H9 (cell line): Measurements from ENCODE around the gene MR1. TPM values are rescaled to one million over a fixed set of nuclear protein-coding genes. Genes with fewer than 3 reads are reported as not detected.
A peak's percentile ranks its signal among the peaks of the same experiment; 100 is the strongest.

Experiments used
- DNase-seq: peaks from one replicate; pipeline ENCODE4 v3.0.0-alpha.2; 2017
- H2AFZ ChIP-seq: one replicate; pipeline ENCODE4 v1.6.1; 2013; ENCODE audit warnings: mild to moderate bottlenecking, low read length, control low read depth, moderate library complexity
- H2AK5ac ChIP-seq: 2 replicates; pipeline ENCODE4 v1.6.1; 2013; ENCODE audit warnings: low read length, control low read depth, mixed read lengths; ENCODE audit not compliant: insufficient read length
- H2BK120ac ChIP-seq: one replicate; pipeline ENCODE4 v1.6.1; 2013; ENCODE audit warnings: low read depth, mild to moderate bottlenecking, low read length, control low read depth, inconsistent platforms; ENCODE audit not compliant: poor library complexity, severe bottlenecking
- H2BK12ac ChIP-seq: 2 replicates; pipeline ENCODE4 v1.6.1; 2013; ENCODE audit warnings: low read length, control low read depth, mixed read lengths, low read depth; ENCODE audit not compliant: insufficient read length
- H2BK15ac ChIP-seq: 2 replicates; pipeline ENCODE4 v1.6.1; 2013; ENCODE audit warnings: low read depth, low read length, control low read depth
- H2BK20ac ChIP-seq: one replicate; pipeline ENCODE4 v1.6.1; 2013; ENCODE audit warnings: low read depth, mild to moderate bottlenecking, low read length, control low read depth, inconsistent platforms; ENCODE audit not compliant: poor library complexity, severe bottlenecking
- H2BK5ac ChIP-seq: 2 replicates; pipeline ENCODE4 v1.6.1; 2013; ENCODE audit warnings: low read length, control low read depth, mixed read lengths; ENCODE audit not compliant: insufficient read length
- H3K14ac ChIP-seq: 2 replicates; pipeline ENCODE4 v1.6.1; 2013; ENCODE audit warnings: low read length, control low read depth; ENCODE audit not compliant: insufficient read depth
- H3K18ac ChIP-seq: 2 replicates; pipeline ENCODE4 v1.6.1; 2013; ENCODE audit warnings: low read depth, mild to moderate bottlenecking, mixed read lengths, low read length, control low read depth; ENCODE audit not compliant: insufficient read length
- H3K23ac ChIP-seq: 2 replicates; pipeline ENCODE4 v1.6.1; 2013; ENCODE audit warnings: low read length, control low read depth, mixed read lengths, low read depth; ENCODE audit not compliant: insufficient read length
- H3K23me2 ChIP-seq: 2 replicates; pipeline ENCODE4 v1.6.1; 2013; ENCODE audit warnings: low read depth, mild to moderate bottlenecking, mixed read lengths, low read length, control low read depth; ENCODE audit not compliant: insufficient read length, poor library complexity, severe bottlenecking
- H3K27ac ChIP-seq: 2 replicates; pipeline ENCODE4 v1.5.1; 2013; ENCODE audit warnings: low read length, control low read depth, mixed read lengths, low read depth; ENCODE audit not compliant: insufficient read length
- H3K27me3 ChIP-seq: 2 replicates; pipeline ENCODE4 v1.6.1; 2013; ENCODE audit warnings: low read length, control low read depth, inconsistent platforms; ENCODE audit not compliant: insufficient read depth
- H3K4ac ChIP-seq: 2 replicates; pipeline ENCODE4 v1.6.1; 2013; ENCODE audit warnings: low read depth, mild to moderate bottlenecking, control low read depth, inconsistent platforms, low read length, moderate library complexity
- H3K4me1 ChIP-seq: 2 replicates; pipeline ENCODE4 v1.6.1; 2013; ENCODE audit warnings: low read length, control low read depth, inconsistent platforms; ENCODE audit not compliant: insufficient read depth
- H3K4me2 ChIP-seq: 2 replicates; pipeline ENCODE4 v1.6.1; 2013; ENCODE audit warnings: low read length, control low read depth, mixed read lengths; ENCODE audit not compliant: insufficient read length, insufficient read depth
- H3K56ac ChIP-seq: 2 replicates; pipeline ENCODE4 v1.6.1; 2013; ENCODE audit warnings: low read depth, mild to moderate bottlenecking, mixed read lengths, low read length, control low read depth; ENCODE audit not compliant: insufficient read length
- H3K79me1 ChIP-seq: 2 replicates; pipeline ENCODE4 v1.6.1; 2013; ENCODE audit warnings: low read depth, mild to moderate bottlenecking, moderate library complexity, low read length, control low read depth, inconsistent platforms; ENCODE audit not compliant: insufficient read depth, poor library complexity, severe bottlenecking
- H3K79me2 ChIP-seq: 2 replicates; pipeline ENCODE4 v1.6.1; 2013; ENCODE audit warnings: low read length, control low read depth, inconsistent platforms; ENCODE audit not compliant: insufficient read depth
- H3K9ac ChIP-seq: 2 replicates; pipeline ENCODE4 v1.6.1; 2013; ENCODE audit warnings: low read length, control low read depth, mixed read lengths; ENCODE audit not compliant: insufficient read length; ENCODE audit errors: extremely low read depth
- H3K9me3 ChIP-seq: one replicate; pipeline ENCODE4 v1.6.1; 2013; ENCODE audit warnings: low read depth, low read length, inconsistent platforms; ENCODE audit not compliant: control insufficient read depth
- H3T11ph ChIP-seq: one replicate; pipeline ENCODE4 v1.6.1; 2013; ENCODE audit warnings: mild to moderate bottlenecking, low read length, control low read depth, inconsistent platforms
- H4K20me1 ChIP-seq: one replicate; pipeline ENCODE4 v1.6.1; 2013; ENCODE audit not compliant: control insufficient read depth, insufficient read length, insufficient read depth
- H4K5ac ChIP-seq: 2 replicates; pipeline ENCODE4 v1.6.1; 2013; ENCODE audit warnings: low read depth, mild to moderate bottlenecking, mixed read lengths, low read length, control low read depth; ENCODE audit not compliant: insufficient read length
- H4K8ac ChIP-seq: replicated peaks from 2 replicates; pipeline ENCODE4 v1.6.1; 2013; ENCODE audit warnings: low read length, control low read depth, mixed read lengths, low read depth; ENCODE audit not compliant: insufficient read length
- H4K91ac ChIP-seq: 2 replicates; pipeline ENCODE4 v1.6.1; 2013; ENCODE audit warnings: low read depth, mild to moderate bottlenecking, moderate library complexity, mixed read lengths, low read length, control low read depth; ENCODE audit not compliant: insufficient read length
- H3K27ac Mint-ChIP-seq, 3 experiments: 2 replicates in 2 of 3; 3 replicates in 1 of 3; pipeline ENCODE4 v1.8.0; 2020 to 2021; ENCODE audit warnings: mixed read lengths in 3 of 3, mild to moderate bottlenecking in 1 of 3, moderate library complexity in 1 of 3
- H3K27me3 Mint-ChIP-seq: 2 replicates; pipeline ENCODE4 v1.8.0; 2021; ENCODE audit warnings: low read depth, mild to moderate bottlenecking, moderate library complexity, mixed read lengths
- H3K36me3 Mint-ChIP-seq, 3 experiments: 2 replicates in 2 of 3; 3 replicates in 1 of 3; pipeline ENCODE4 v1.8.0; 2020 to 2021; ENCODE audit warnings: low read depth in 3 of 3, mixed read lengths in 3 of 3; ENCODE audit not compliant: insufficient read depth in 1 of 3
- H3K4me1 Mint-ChIP-seq, 2 experiments: 2 replicates each; pipeline ENCODE4 v1.8.0; 2020; ENCODE audit warnings: mixed read lengths in 2 of 2
- H3K4me3 Mint-ChIP-seq, 2 experiments: 2 replicates in 1 of 2; 3 replicates in 1 of 2; pipeline ENCODE4 v1.8.0; 2020 to 2021; ENCODE audit warnings: mild to moderate bottlenecking in 2 of 2, mixed read lengths in 2 of 2, moderate library complexity in 1 of 2
- H3K9me3 Mint-ChIP-seq, 2 experiments: 2 replicates in 1 of 2; 3 replicates in 1 of 2; pipeline ENCODE4 v1.8.0; 2020; ENCODE audit warnings: mild to moderate bottlenecking in 2 of 2, mixed read lengths in 2 of 2, moderate library complexity in 1 of 2
- CTCF ChIP-seq: fragments of 200-600 bp; sonication (generic); conservative IDR thresholded peaks from 3 replicates; pipeline ENCODE4 v1.8.0; 2021; ENCODE audit warnings: antibody characterized with exemption, mild to moderate bottlenecking
- WGBS: extraction: QIAGEN DNeasy Blood & Tissue Kit; methylation state at CpG from one replicate; pipeline ENCODE4 v1.1.7; 2013; ENCODE audit warnings: missing lambda C conversion rate, low lambda C conversion rate, mixed read lengths; ENCODE audit not compliant: insufficient read length; ENCODE audit errors: extremely low coverage; 5-methylcytosine and 5-hydroxymethylcytosine counted together
- total RNA-seq: library from RNA; stranded (reverse); gene quantifications from 2 replicates; pipeline ENCODE4 v1.2.1, GENCODE V29; 2021

The MR1 gene
- total RNA-seq, 1 experiment from 2014 or later = 0.02 TPM

DNA sequence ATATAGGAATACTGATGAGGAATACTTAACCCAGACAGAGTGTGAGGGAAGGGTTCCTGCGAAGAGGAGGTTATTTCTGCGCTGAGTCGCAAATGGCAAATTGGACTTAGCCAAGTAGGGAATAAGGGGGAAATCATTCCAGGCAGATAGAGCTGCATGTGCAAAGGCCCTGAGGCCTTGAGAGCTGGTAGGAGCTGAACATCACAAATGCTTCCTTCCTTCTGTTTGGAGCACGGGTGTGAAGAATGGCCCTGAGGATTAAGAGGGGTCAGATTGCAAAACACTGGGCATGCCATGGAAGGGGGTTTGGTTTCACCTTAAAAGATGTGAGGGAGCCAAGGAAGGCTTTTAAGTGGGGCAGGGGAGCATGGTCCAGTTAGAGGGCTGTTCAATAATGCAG, 67.2 kb downstream of the MR1 start:
- Histone ChIP-seq H3K18ac (no peak overlapping the region), H3K4me1 (peaks cover 18% of the 10 kb centered on the region; the same call in 1 of the 2 replicates), H3K79me1 (no peaks in the 10 kb centered on the region), H2BK20ac (no peak overlapping the region), H3K56ac (no peak overlapping the region), H2BK120ac (no peak overlapping the region), H3K4me2 (no peak overlapping the region), H2AK5ac (no peak overlapping the region), H4K20me1 (no peaks in the 10 kb centered on the region), H2BK5ac (no peak overlapping the region), H2BK12ac (no peak overlapping the region), H3K27ac (peak overlapping the region; percentile 90), H4K8ac (no peak overlapping the region), H3K79me2 (no peaks in the 10 kb centered on the region), H3K14ac (no peak overlapping the region), H3K23me2 (peaks cover 9% of the 10 kb centered on the region), H4K5ac (no peak overlapping the region), H3K9ac (no peak overlapping the region), H2AFZ (no peak overlapping the region), H3K23ac (no peak overlapping the region), H3K27me3 (peaks cover 14% of the 10 kb centered on the region; the same call in 1 of the 2 replicates), H4K91ac (no peak overlapping the region), H2BK15ac (no peak overlapping the region), H3K4ac (no peak overlapping the region), H3K9me3 (no peaks in the 10 kb centered on the region), H3T11ph (no peak overlapping the region)
- no CpG with 5 or more reads among the region's 4 CpGs for WGBS
- Mint-ChIP-seq H3K4me1 (peaks cover 81 to 83% of the 10 kb centered on the region in 2 experiments), H3K27me3 (peaks cover 59% of the 10 kb centered on the region), H3K9me3 (peaks cover 0 to 4% of the 10 kb centered on the region in 2 experiments; a peak in 2 of 5 replicates), H3K4me3 (peak overlapping the region; percentile 51 to 82; a peak in 4 of 5 replicates), H3K27ac (peak overlapping the region; percentile 94 to 97 (median 97); a peak in 6 of 7 replicates), H3K36me3 (no peaks in the 10 kb centered on the region; a peak in 1 of 7 replicates)
- no peak for TF ChIP-seq CTCF
- no peak for DNase-seq
